Measurements from ENCODE around the gene TEDC2. TPM values are rescaled to one million over a fixed set of nuclear protein-coding genes. Genes with fewer than 3 reads are reported as not detected.

TEDC2 gene
- total RNA-seq, 1 donor from 2014 or later: 6.6 TPM

GRCh38 chr16:2465653-2466415 lies 5.9 kb downstream of the TEDC2 start:
- DNase-seq (ENCODE audit: low read depth, low spot score): no peak

- no peak for DNase-seq (ENCODE audit: low read depth, low spot score)
These were observed 7.0 kb downstream of the TEDC2 start for GRCh38 chr16:2466667-2467527.

GRCh38 chr16:2467528-2468232 lies 7.8 kb downstream of the TEDC2 start:
- DNase-seq (ENCODE audit: low read depth, low spot score): no peak

DNA sequence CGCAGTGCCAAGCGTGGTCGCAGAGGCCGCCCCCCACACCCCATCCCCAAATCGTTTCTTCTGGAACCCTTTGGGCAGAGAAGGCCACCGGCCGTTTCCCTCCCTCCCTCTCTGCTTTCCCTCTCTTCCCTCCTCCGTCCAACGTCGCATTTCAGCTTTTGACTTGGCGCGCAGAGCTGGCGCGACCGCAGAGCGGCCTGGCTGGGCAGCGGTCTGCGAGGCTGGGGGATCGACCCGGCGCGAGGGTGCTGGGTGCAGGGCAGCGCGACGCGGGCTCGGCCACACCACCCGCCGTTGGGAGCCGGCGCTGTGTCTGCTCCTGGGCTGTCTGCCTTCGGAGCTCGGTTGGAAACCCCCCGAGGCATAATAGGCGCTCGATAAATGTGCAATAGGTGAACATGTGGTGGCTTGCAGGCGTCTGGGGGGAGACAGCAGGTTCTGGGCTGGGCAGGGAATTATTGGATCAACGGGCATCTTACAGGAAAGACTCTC lies 8.4 kb downstream of the TEDC2 start:
- no peak for DNase-seq (ENCODE audit: low read depth, low spot score)

DNA sequence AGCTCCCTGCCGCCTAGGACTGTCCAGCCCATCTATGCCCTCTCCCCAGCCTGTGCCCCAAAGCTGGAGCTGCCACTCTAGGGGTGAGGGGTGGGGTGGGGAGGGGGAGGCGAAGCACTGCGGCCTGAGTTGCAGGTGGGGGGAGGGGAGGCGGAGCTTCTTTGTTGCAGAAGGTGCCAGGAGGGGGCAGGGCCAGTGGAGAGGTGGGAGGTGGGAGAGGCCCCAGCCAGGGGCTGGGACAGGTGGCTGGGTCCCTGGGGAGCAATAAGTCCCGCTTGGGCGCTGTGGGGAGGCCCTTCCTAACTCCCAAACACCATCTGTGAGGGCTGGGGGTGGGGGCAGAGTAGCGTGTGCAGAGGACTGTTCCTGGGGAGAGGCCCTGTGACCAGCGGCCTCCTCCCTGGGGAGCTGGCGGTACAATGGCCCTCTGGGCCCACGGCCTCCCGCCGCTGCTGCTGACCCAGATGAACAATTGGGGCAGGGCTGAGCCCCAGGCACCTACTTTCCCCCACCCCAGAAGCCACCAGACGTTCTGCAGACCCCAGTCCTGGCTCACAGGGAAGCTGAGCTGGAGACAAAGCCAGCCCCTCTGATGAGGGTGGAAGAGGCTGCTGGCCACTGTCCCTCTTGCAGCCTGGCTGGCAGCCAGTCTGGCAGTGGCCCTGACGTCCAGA lies 9.0 kb downstream of the TEDC2 start:
- no peak for DNase-seq (ENCODE audit: low read depth, low spot score)

GRCh38 chr16:2469399-2470233 lies 9.7 kb downstream of the TEDC2 start:
- no peak for DNase-seq (ENCODE audit: low read depth, low spot score)

- no peak for DNase-seq (ENCODE audit: low read depth, low spot score)
These were observed 10.3 kb downstream of the TEDC2 start for GRCh38 chr16:2470234-2470601.

- DNase-seq (ENCODE audit: low read depth, low spot score): no peak
These were observed 10.7 kb downstream of the TEDC2 start for GRCh38 chr16:2470603-2471015.

DNA sequence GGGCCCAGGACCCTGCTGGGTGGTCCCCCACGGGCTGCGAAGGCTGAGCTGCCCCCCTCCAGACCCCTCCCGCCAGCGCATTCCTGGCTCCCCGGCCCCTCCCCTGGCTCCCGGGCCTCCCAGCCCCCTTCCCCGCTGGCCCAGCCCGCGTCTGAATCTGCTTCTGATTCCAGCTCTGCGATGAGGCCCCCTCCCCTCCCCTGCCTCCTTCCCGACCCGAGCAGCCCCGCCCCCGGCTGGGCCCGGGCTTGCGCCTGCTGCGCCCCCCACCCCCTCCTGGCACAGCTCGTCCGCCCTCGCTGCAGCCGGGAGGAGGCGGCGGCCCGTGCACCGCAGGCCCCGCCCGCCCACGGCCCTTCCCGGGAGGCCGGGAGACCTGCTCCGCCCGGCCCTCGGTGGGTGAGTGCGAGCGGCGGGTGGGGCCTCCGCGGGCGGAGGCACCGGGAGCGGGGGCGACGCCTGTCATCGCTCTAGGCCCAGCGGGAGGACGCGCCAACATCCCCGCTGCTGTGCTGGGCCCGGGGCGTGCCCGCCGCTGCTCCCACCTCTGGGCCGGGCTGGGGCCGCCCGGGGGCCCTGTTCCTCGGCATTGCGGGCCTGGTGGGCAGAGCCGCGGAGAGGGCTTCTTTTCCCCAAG lies 11.2 kb downstream of the TEDC2 start, which contains the start of gene NTN3:
TSS of gene NTN3 (plus strand) at position 282 of the 637 bp plus-strand sequence. CDS start 405 bp downstream, outside the sequence.
- no peak for DNase-seq (ENCODE audit: low read depth, low spot score)

GRCh38 chr16:2471653-2472487 lies 12.0 kb downstream of the TEDC2 start:
- no peak for DNase-seq (ENCODE audit: low read depth, low spot score)

DNA sequence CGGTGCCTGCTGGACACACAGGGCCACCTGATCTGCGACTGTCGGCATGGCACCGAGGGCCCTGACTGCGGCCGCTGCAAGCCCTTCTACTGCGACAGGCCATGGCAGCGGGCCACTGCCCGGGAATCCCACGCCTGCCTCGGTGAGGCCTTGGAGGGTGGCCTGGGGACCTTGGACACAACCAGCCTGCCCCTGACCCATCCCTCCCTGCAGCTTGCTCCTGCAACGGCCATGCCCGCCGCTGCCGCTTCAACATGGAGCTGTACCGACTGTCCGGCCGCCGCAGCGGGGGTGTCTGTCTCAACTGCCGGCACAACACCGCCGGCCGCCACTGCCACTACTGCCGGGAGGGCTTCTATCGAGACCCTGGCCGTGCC lies 12.6 kb downstream of the TEDC2 start:
- no peak for DNase-seq (ENCODE audit: low read depth, low spot score)

DNA sequence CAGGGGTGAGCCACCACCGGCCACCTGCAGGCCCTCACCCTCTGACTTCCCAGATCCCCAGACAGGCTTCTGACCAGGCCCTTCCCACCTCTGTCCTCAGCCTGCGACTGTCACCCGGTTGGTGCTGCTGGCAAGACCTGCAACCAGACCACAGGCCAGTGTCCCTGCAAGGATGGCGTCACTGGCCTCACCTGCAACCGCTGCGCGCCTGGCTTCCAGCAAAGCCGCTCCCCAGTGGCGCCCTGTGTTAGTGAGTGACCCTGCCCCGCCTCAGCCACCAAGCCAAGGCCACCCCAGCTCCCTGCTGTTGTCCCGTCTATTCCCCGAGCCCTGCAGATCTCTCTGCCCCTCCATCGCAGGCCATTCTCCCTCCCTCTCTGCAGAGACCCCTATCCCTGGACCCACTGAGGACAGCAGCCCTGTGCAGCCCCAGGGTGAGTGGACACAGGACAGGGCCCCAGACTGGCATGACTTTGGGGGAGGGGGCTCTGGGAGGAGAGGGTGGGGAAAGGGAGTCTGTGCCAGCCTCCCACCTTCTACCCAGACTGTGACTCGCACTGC lies 13.1 kb downstream of the TEDC2 start:
- no peak for DNase-seq (ENCODE audit: low read depth, low spot score)

DNA sequence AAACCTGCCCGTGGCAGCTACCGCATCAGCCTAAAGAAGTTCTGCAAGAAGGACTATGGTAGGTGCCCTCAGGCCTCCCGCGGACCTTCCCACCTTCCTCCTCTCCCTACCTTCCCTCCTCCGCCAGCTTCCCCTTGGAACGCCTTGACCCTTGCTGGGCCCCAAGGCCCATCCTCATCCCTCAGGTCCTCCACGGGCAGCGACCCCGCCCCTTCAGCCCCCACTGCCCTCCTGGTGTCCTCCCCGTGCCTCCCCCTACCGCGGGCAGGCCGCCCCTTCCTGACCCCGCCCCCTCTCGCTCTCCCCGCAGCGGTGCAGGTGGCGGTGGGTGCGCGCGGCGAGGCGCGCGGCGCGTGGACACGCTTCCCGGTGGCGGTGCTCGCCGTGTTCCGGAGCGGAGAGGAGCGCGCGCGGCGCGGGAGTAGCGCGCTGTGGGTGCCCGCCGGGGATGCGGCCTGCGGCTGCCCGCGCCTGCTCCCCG lies 13.6 kb downstream of the TEDC2 start:
- no peak for DNase-seq (ENCODE audit: low read depth, low spot score)

DNA sequence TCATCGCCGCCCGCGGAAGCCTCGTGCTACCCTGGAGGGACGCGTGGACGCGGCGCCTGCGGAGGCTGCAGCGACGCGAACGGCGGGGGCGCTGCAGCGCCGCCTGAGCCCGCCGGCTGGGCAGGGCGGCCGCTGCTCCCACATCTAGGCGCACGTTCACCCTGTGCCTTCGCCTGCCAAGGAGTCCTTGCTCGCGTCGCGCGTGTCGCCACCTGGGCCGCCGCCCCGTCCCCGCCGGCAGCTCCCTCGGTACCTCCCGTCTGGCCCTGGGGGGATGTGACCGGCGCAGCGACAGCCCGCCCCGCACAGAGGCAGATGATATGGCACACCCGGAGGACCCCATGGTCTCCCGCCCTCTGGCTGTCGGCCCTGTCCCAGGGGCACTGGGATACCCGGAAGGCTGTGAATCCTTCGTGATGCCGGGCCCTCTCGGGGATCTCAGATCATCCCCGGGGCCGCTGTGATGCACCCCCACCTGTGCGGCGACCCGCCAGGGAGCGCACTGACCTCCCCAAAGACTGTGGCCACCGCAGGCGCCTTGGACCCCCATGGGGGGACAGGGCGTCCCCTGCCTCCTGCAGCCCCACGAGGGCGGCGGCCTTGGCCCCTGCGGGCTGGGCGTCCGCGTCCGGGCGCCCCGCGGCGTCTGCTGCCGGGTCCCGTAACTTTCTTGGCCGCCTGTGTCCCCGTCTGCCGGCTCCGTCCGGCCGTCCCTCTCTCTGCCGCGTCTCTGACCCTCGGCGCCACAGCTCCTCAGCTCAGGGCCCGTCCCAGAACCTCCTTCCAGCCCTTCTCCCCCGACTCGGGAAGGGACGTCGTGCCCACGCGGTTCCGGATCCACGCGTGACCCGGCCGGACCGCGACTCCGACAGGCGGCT lies 14.3 kb downstream of the TEDC2 start:
- DNase-seq (ENCODE audit: low read depth, low spot score): no peak

GRCh38 chr16:2474877-2475412 lies 15.0 kb downstream of the TEDC2 start, which contains the start of gene TBC1D24:
Gene TBC1D24, plus strand, starts transcription at chr16:2475127. Its CDS starts 21,022 bp downstream, at chr16:2496149.
- DNase-seq (ENCODE audit: low read depth, low spot score): peak; percentile 11

DNA sequence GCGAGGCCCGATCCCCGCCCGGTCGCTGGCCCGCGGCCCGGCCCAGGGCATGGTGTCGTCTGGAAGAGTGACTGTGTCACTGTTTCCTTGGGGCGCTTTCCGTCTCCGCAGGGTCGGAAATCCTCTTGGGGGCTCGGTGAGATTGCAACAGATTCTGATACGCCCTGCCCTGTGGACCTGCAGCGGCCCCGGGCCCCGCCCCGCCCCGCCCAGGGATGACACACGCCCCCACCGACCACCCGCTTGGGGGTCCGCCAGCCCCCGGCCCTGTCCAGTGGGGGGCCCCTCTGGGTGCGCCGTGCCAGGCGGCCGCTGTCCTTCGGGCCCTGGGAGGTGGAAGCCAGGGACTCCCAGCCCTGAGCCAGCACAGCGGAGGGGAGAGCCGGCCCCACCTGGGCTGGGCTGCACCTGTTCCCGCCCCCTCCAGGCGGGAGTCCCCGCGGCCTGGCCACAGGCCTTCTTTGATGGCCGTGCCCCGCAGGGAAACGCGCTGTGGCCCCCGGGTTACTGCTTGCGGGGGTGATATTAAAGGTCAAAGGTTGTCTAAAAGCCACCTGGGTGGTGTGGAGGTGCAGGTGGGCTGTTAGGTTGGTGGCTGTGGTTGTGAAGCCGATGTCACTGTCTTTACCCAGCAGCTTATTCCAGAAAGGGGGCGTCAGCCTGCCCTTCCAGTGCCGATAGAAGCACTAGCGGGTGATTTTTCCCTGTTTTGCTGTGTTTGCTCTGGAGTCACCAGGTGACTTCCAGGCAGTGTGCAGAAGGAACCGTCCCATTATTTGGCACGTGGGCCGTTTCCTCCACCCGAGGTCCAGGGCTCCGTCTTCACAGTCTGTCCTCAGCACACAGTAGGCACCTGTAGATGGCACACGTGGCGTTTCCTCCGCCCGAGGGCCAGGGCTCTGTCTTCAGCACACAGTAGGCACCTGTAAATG lies 15.8 kb downstream of the TEDC2 start:
- no peak for DNase-seq (ENCODE audit: low read depth, low spot score)

All from pulmonary artery endothelial cell (primary cell).